Kidney (tissue), 14 donors: ENCODE data around the gene PBX4. TPM values are rescaled to one million over a fixed set of nuclear protein-coding genes. Genes with fewer than 3 reads are reported as not detected.

ENCODE experiments used
- DNase-seq, 5 donors: peaks; one replicate each; pipeline ENCODE4 v3.0.0-alpha.2; 2013 to 2020
- FAIRE-seq: peaks from 2 replicates; lab custom pipeline; 2012; peaks lifted over from hg19 to GRCh38; lab: Jason Lieb, UNC
- H3K27ac ChIP-seq, 2 donors: one replicate each; pipeline ENCODE4 v1.7.0; 2013; ENCODE audit warnings: low read depth in 2 of 2, low read length in 2 of 2, inconsistent platforms in 1 of 2
- H3K27me3 ChIP-seq: one replicate; pipeline ENCODE4 v1.7.1; 2013; ENCODE audit warnings: low read length, inconsistent platforms; ENCODE audit not compliant: control insufficient read depth, insufficient read depth
- H3K36me3 ChIP-seq, 3 donors: one replicate each; pipeline versions ENCODE4 v1.7.0 to v1.7.1; 2013; ENCODE audit warnings: low read length in 3 of 3, control low read depth in 1 of 3, inconsistent platforms in 1 of 3; ENCODE audit not compliant: insufficient read depth in 3 of 3, control insufficient read depth in 2 of 3
- H3K4me1 ChIP-seq, 3 donors: one replicate each; pipeline versions ENCODE4 v1.7.0 to v1.7.1; 2013; ENCODE audit warnings: low read length in 3 of 3, inconsistent platforms in 1 of 3, low read depth in 1 of 3; ENCODE audit not compliant: control insufficient read depth in 2 of 3, insufficient read depth in 2 of 3
- H3K4me3 ChIP-seq, 3 donors: one replicate each; pipeline versions ENCODE4 v1.7.0 to v1.8.1; 2013; ENCODE audit warnings: low read length in 3 of 3, control low read depth in 1 of 3, inconsistent platforms in 1 of 3
- H3K9ac ChIP-seq, 3 donors: one replicate each; pipeline versions ENCODE4 v1.7.0 to v1.7.1; 2013; ENCODE audit warnings: low read length in 3 of 3, control low read depth in 1 of 3, inconsistent platforms in 1 of 3
- H3K9me3 ChIP-seq, 3 donors: one replicate each; pipeline versions ENCODE4 v1.7.0 to v1.7.1; 2013; ENCODE audit warnings: low read length in 3 of 3, control low read depth in 1 of 3, inconsistent platforms in 1 of 3; ENCODE audit not compliant: control insufficient read depth in 2 of 3, insufficient read depth in 1 of 3
- CTCF ChIP-seq: IDR thresholded peaks from 3 replicates; pipeline ENCODE4 v1.5.1; 2012; ENCODE audit warnings: mild to moderate bottlenecking, moderate library complexity, borderline replicate concordance; ENCODE audit not compliant: insufficient read depth; ENCODE audit errors: extremely low read depth
- intact Hi-C: fragments of 100-400 bp; cut with DNase I; formaldehyde crosslinking; loops from one replicate; pipeline ENCODE4 v1.11.1; 2022
- polyA plus RNA-seq: library from polyadenylated mRNA; stranded (reverse); fragments of 350-450 nt; fragmentation: Illumina TruSeq; extraction: RNeasy Lipid Tissue Mini Kit (QIAGEN cat#74804); gene quantifications from one replicate; pipeline ENCODE4 v1.2.3, GENCODE V29; 2014; ENCODE audit warnings: low read depth, low replicate concordance; ENCODE audit not compliant: insufficient read depth
- total RNA-seq: library from RNA; stranded (reverse); fragmentation: NEBNext Ultra II Directional; extraction: Animal tissue kit (Norgen Biotek cat#: 25700); gene quantifications from one replicate; pipeline ENCODE4 v1.2.1, GENCODE V29; 2021
- donor health status: control.
- donor health status: control.
- donor health status: control.
- donor health status: control.
- donor health status: control.
- donor health status: DM: yes; HTN: yes; CAD: no.
- donor health status: Normal renal cell carcinoma (clear cell type).

The PBX4 gene
- total and polyA plus RNA-seq, 2 donors from 2014 or later, result 3.9 to 5.7 TPM

- no peak for TF ChIP-seq CTCF
- intact Hi-C loops, result loop anchor here (10.0 kb wide), 1 partner anchor 427 kb away; no protein-coding TSS in a partner anchor
- H3K9me3 ChIP-seq, result no peaks in the 10 kb centered on the region
- H3K36me3 ChIP-seq, result no peaks in the 10 kb centered on the region
- peaks cover 0 to 17% (median 5%) of the 10 kb centered on the region in 3 donors for H3K4me1 ChIP-seq
- no peak within 1 kb of the TSS for H3K27ac ChIP-seq
- DNase-seq, result peak; percentile 56 to 85 (median 71)
- no peak for FAIRE-seq
- H3K9ac ChIP-seq, result no peak within 1 kb of the TSS
- H3K4me3 ChIP-seq, result no peak within 1 kb of the TSS
- peaks cover 18% of the 10 kb centered on the region for H3K27me3 ChIP-seq
These were observed 80.3 kb downstream of the PBX4 start, which contains the start of gene CILP2 for GRCh38 chr19:19538061-19538784. TSS of gene CILP2 (plus strand) at chr19:19538265. CDS start at chr19:19538350, 85 bp downstream.

GRCh38 chr19:19537075-19538048 is 81.1 kb downstream of the PBX4 start:
- intact Hi-C loops, result loop anchor here (10.0 kb wide), 1 partner anchor 427 kb away; no protein-coding TSS in a partner anchor
- DNase-seq (peak in 2 of 5 donors; percentile 65 to 74), FAIRE-seq (no peak)
- no peak overlapping the region for H3K9ac ChIP-seq
- no peaks in the 10 kb centered on the region for H3K36me3 ChIP-seq
- no peaks in the 10 kb centered on the region for H3K9me3 ChIP-seq
- TF ChIP-seq CTCF, result no peak
- no peak overlapping the region for H3K4me3 ChIP-seq
- peaks cover 0 to 17% (median 5%) of the 10 kb centered on the region in 3 donors for H3K4me1 ChIP-seq
- H3K27ac ChIP-seq, result no peak overlapping the region
- peaks cover 18% of the 10 kb centered on the region for H3K27me3 ChIP-seq

- Histone ChIP-seq H3K4me1 (peaks cover 0 to 12% (median 5%) of the 10 kb centered on the region in 3 donors), H3K9ac (no peak overlapping the region), H3K4me3 (no peak overlapping the region), H3K27me3 (peaks cover 11% of the 10 kb centered on the region), H3K36me3 (no peaks in the 10 kb centered on the region), H3K9me3 (no peaks in the 10 kb centered on the region), H3K27ac (no peak overlapping the region)
- intact Hi-C loops, result loop anchor here (10.0 kb wide), 1 partner anchor 429 kb away; no protein-coding TSS in a partner anchor
- FAIRE-seq (no peak), DNase-seq (peak in 1 of 5 donors; percentile 66)
- no peak for TF ChIP-seq CTCF
These were observed 82.9 kb downstream of the PBX4 start for GRCh38 chr19:19535311-19536191.
